ENCODE measurements around the gene AURKB.
"Not testable (repeated sequence)": the region's sequence is repeated elsewhere in the genome, so short reads cannot be mapped to it uniquely, and the experiment has no call there.

Gene AURKB

DNA sequence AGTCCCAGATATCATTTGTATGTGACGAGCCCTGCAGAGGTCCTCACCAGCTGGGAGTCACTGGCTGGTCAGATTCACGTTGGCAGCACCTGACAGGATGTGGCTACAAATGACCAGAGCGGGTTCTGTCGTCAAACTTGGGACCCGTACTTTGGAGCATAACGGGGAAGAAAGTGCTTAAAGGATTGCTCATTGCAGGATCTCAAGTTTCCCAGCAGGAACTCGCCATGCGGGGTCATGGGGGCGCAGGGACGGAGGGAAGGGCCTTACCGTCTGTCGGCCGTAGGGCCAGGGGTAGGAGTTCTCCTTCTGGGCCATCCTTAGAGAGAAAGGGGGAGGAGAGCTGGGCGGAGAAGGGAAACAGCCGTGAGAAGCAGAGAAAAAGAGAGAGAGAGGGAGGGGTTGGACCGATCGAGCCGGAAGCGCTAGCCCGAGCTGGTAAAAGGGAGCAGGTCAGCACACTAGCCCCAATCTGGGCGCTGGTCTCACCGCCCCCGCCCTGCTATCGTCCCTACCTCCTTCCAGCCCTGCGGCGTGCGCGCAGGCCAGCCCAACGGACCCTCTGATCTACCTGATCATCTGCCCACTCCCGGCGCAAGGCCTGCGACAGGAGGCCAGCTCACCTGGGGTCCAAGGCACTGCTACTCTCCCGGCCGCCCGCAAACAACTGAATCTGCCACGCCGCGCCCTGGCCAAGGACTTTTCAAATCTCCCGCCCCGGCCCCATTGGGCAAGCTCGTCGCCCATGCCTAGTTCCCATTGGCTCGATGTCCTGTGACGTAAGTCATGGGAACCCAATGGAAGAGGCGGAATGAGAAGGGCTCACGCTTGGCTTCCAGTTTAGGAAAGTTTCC lies at the start of gene AURKB:
TSS of gene AURKB (minus strand) at position 669 of the 854 bp plus-strand sequence. CDS start at position 318, 351 bp downstream.
- peak within 1 kb of the TSS; percentile 99 for H3K27ac ChIP-seq (ENCODE audit: low read depth, low read length)

DNA sequence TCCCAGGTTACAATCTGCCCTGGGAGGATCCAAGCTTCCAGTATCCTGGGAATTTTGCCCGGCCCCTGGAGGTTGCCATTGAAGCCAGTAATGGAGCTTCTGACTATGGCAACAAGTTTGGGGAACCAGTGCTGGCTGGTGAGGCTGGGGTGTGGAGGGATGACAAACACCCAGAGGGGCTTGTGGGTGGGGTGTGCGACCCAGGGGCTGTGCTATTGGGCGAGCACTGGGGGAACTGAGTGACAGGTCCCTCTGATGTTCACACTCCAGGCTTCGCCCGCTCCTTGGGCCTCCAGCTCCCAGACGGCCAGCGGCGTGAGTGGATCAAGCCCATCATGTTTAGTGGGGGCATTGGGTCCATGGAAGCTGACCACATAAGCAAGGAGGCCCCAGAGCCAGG lies 47.4 kb upstream of the AURKB start:
- Histone ChIP-seq H3K9me3 (ENCODE audit: control insufficient read depth, insufficient read depth, low read length) (no peaks in the 10 kb centered on the region), H3K9ac (ENCODE audit: low read depth, low read length) (no peak overlapping the region), H3K27ac (ENCODE audit: low read depth, low read length) (no peak overlapping the region), H3K4me1 (ENCODE audit: control insufficient read depth, insufficient read depth, low read length) (no peaks in the 10 kb centered on the region), H3K27me3 (ENCODE audit: control insufficient read depth, insufficient read depth, low read length) (no peaks in the 10 kb centered on the region), H3K4me3 (ENCODE audit: low read depth, low read length) (no peak overlapping the region), H3K36me3 (ENCODE audit: control insufficient read depth, insufficient read depth, low read length) (peaks cover 91% of the 10 kb centered on the region)

More for the DNA sequence above, at the start of gene AURKB:
- H3K27me3 ChIP-seq (ENCODE audit: control insufficient read depth, insufficient read depth, low read length) = no peaks in the 10 kb centered on the region
- H3K9me3 ChIP-seq (ENCODE audit: control insufficient read depth, insufficient read depth, low read length) = no peaks in the 10 kb centered on the region
- peak within 1 kb of the TSS; percentile 97 for H3K9ac ChIP-seq (ENCODE audit: low read depth, low read length)
- peak within 1 kb of the TSS; percentile 98 for H3K4me3 ChIP-seq (ENCODE audit: low read depth, low read length)
- peaks cover 32% of the 10 kb centered on the region for H3K36me3 ChIP-seq (ENCODE audit: control insufficient read depth, insufficient read depth, low read length)
- H3K4me1 ChIP-seq (ENCODE audit: control insufficient read depth, insufficient read depth, low read length) = peaks cover 4% of the 10 kb centered on the region; the same call in 1 of the 2 replicates

DNA sequence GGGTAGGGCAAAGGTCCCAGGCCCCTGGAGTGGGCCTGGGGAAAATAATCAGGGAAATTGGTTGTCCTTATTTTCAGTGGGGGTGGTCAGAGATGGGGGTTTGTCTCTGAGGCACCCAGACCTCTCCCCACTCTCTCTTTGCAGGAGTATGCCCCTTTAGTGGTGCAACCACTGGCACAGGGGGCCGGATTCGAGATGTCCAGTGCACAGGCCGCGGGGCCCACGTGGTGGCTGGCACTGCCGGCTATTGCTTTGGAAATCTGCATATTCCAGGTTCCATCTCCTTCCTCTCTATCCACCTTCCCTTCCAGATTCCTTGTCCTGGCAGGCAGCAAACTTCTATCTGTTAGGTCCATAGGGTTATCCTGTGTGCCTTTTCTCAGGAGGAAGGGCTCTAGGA lies 46.3 kb upstream of the AURKB start:
- Histone ChIP-seq H3K9me3 (ENCODE audit: control insufficient read depth, insufficient read depth, low read length) (no peaks in the 10 kb centered on the region), H3K27me3 (ENCODE audit: control insufficient read depth, insufficient read depth, low read length) (no peaks in the 10 kb centered on the region), H3K36me3 (ENCODE audit: control insufficient read depth, insufficient read depth, low read length) (peaks cover 84% of the 10 kb centered on the region)

DNA sequence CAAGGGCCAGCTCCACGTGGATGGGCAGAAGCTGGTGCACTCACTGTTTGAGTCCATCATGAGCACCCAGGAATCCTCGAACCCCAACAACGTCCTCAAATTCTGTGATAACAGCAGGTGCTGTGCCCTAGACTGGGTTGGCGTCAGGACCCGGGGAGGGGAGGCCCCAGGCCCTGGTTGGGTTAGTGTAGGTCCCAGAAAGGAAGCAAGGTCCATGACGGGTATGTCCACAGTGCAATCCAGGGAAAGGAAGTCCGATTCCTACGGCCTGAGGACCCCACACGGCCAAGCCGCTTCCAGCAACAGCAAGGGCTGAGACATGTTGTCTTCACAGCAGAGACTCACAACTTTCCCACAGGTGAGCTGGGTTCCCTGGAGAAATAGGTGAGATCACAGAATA lies 45.9 kb upstream of the AURKB start:
- H3K36me3 ChIP-seq (ENCODE audit: control insufficient read depth, insufficient read depth, low read length) = peaks cover 80% of the 10 kb centered on the region
- H3K27ac ChIP-seq (ENCODE audit: low read depth, low read length) = no peak overlapping the region

More for the DNA sequence above, 46.3 kb upstream of the AURKB start:
- no peak overlapping the region for H3K4me3 ChIP-seq (ENCODE audit: low read depth, low read length)
- no peak overlapping the region for H3K9ac ChIP-seq (ENCODE audit: low read depth, low read length)
- H3K27ac ChIP-seq (ENCODE audit: low read depth, low read length) = no peak overlapping the region
- H3K4me1 ChIP-seq (ENCODE audit: control insufficient read depth, insufficient read depth, low read length) = no peaks in the 10 kb centered on the region

DNA sequence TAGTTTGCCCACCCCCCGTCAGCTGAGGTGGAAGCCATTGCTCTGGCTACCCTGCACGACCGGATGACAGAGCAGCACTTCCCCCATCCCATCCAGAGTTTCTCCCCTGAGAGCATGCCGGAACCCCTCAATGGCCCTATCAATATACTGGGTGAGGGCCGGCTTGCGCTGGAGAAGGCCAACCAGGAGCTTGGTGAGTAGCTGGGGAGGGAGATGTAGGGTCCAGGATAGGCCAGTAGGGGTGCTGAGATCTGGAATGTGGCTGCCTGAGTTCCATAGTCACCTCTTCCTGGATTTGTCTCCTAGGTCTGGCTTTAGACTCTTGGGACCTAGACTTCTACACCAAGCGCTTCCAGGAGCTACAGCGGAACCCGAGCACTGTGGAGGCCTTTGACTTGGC lies 45.1 kb upstream of the AURKB start:
- H3K27ac ChIP-seq (ENCODE audit: low read depth, low read length) = no peak overlapping the region
- no peaks in the 10 kb centered on the region for H3K9me3 ChIP-seq (ENCODE audit: control insufficient read depth, insufficient read depth, low read length)
- no peak overlapping the region for H3K4me3 ChIP-seq (ENCODE audit: low read depth, low read length)
- no peak overlapping the region for H3K9ac ChIP-seq (ENCODE audit: low read depth, low read length)
- peaks cover 72% of the 10 kb centered on the region for H3K36me3 ChIP-seq (ENCODE audit: control insufficient read depth, insufficient read depth, low read length)
- no peaks in the 10 kb centered on the region for H3K27me3 ChIP-seq (ENCODE audit: control insufficient read depth, insufficient read depth, low read length)
- H3K4me1 ChIP-seq (ENCODE audit: control insufficient read depth, insufficient read depth, low read length) = 0 out of 2 replicates have a peak, but pooled peaks cover under 1% of the 10 kb centered on the region

More for the DNA sequence above, 45.9 kb upstream of the AURKB start:
- no peaks in the 10 kb centered on the region for H3K27me3 ChIP-seq (ENCODE audit: control insufficient read depth, insufficient read depth, low read length)
- H3K9me3 ChIP-seq (ENCODE audit: control insufficient read depth, insufficient read depth, low read length) = no peaks in the 10 kb centered on the region
- no peak overlapping the region for H3K4me3 ChIP-seq (ENCODE audit: low read depth, low read length)
- no peak overlapping the region for H3K9ac ChIP-seq (ENCODE audit: low read depth, low read length)
- H3K4me1 ChIP-seq (ENCODE audit: control insufficient read depth, insufficient read depth, low read length) = no peaks in the 10 kb centered on the region

DNA sequence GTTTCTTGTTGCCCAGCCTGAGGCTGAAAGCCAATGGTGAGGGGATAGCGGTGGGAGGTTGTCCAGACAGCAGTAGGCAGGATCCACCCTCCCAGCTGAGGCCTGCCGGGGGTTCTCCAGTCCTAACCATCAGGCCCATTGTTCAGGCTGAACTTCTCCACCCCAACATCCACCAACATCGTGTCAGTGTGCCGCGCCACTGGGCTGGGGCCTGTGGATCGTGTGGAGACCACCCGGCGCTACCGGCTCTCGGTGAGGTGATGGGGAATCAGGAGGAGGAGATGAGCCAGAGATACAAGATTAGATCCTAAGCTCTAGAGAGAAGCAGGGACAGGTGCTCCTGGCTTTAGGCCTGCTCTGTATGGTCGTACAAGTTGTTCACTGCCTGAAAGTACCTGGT lies 44.5 kb upstream of the AURKB start:
- no peaks in the 10 kb centered on the region for H3K27me3 ChIP-seq (ENCODE audit: control insufficient read depth, insufficient read depth, low read length)
- H3K4me1 ChIP-seq (ENCODE audit: control insufficient read depth, insufficient read depth, low read length) = 0 out of 2 replicates have a peak, but pooled peaks cover 6% of the 10 kb centered on the region
- peaks cover 66% of the 10 kb centered on the region for H3K36me3 ChIP-seq (ENCODE audit: control insufficient read depth, insufficient read depth, low read length)
- H3K4me3 ChIP-seq (ENCODE audit: low read depth, low read length) = no peak overlapping the region
- H3K27ac ChIP-seq (ENCODE audit: low read depth, low read length) = no peak overlapping the region
- H3K9ac ChIP-seq (ENCODE audit: low read depth, low read length) = no peak overlapping the region
- H3K9me3 ChIP-seq (ENCODE audit: control insufficient read depth, insufficient read depth, low read length) = no peaks in the 10 kb centered on the region

DNA sequence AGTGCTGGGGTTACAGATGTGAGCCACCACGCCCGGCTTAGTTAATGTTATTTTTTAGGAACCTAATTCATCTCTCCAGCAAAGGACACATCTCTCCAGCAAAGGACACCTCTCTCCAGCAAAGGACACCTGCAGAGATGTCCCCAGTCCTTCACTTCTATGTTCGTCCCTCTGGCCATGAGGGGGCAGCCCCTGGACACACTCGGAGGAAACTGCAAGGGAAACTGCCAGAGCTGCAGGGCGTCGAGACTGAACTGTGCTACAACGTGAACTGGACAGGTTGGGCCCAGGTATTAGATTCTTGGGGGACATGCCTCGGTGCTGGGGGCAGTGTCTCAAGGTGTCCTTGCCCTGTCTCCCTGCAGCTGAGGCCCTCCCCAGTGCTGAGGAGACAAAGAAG lies 43.4 kb upstream of the AURKB start:
- Histone ChIP-seq H3K9me3 (ENCODE audit: control insufficient read depth, insufficient read depth, low read length) (no peaks in the 10 kb centered on the region), H3K4me3 (ENCODE audit: low read depth, low read length) (no peak overlapping the region), H3K9ac (ENCODE audit: low read depth, low read length) (no peak overlapping the region), H3K36me3 (ENCODE audit: control insufficient read depth, insufficient read depth, low read length) (peaks cover 56% of the 10 kb centered on the region), H3K27ac (ENCODE audit: low read depth, low read length) (no peak overlapping the region), H3K27me3 (ENCODE audit: control insufficient read depth, insufficient read depth, low read length) (no peaks in the 10 kb centered on the region), H3K4me1 (ENCODE audit: control insufficient read depth, insufficient read depth, low read length) (0 out of 2 replicates have a peak, but pooled peaks cover 7% of the 10 kb centered on the region)

DNA sequence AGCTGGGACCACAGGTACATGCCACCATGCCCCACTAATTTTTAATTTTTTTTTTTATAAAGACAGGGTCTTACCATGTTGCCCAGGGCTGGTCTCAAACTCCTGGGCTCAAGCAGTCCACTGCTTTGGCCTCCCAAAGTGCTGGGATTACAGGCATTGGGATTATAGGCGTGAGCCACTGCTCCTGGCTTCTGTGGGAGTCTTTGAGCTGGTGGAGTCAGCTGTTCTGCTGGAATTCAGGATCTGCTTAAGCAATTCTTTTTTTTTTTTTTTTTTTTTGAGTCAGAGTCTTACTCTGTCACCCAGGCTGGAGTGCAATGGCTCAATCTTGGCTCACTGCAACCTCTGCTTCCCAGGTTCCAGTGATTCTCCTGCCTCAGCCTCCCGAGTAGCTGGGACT lies 41.0 kb upstream of the AURKB start:
- not testable (repeated sequence) for H3K9me3 ChIP-seq (ENCODE audit: control insufficient read depth, insufficient read depth, low read length); H3K9ac ChIP-seq (ENCODE audit: low read depth, low read length); H3K27me3 ChIP-seq (ENCODE audit: control insufficient read depth, insufficient read depth, low read length); H3K4me1 ChIP-seq (ENCODE audit: control insufficient read depth, insufficient read depth, low read length); H3K4me3 ChIP-seq (ENCODE audit: low read depth, low read length); H3K27ac ChIP-seq (ENCODE audit: low read depth, low read length)
- peaks cover 36% of the 10 kb centered on the region for H3K36me3 ChIP-seq (ENCODE audit: control insufficient read depth, insufficient read depth, low read length)

DNA sequence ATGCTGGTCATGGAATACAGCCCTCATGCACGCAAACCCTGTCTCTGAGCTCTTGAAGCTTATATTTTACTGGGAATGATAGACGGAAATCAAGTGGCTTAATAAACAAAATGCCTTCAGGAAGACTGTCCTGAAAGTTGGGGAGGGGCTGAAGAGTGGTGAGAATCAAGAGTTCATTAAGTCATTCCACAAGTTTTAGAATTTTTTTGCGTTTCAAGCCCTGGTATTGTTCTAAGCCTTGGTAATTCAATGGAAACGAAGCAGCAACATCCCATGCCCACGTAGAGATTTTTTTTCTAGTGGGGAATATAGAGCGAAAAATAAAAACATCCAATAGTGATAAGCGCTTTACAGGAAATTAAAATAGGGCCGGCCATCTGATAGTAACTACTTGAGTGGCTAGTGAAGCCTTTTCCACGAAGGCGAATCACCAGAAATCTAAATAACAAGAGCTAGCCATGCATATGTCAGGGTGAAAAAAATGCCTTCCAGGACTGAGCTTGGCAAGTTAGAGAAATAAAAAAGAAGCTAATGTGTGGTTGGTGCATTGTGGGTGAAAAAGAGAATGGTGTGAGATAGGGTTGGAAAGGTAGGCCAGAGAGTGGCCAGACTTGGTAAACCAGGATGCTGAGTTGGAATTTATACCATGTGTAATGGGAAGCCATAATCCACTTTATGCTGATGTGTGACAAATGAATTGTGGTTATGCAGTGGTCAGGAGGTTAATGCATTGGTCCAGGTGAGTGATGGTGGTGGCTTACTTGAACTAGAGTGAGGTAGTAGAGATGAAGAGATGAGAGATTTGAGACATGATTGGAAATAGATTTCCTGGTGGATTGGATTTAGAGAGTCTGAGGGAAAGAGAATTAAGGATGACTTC lies 39.5 kb upstream of the AURKB start:
- peaks cover 25% of the 10 kb centered on the region for H3K36me3 ChIP-seq (ENCODE audit: control insufficient read depth, insufficient read depth, low read length)
- no peaks in the 10 kb centered on the region for H3K9me3 ChIP-seq (ENCODE audit: control insufficient read depth, insufficient read depth, low read length)
- 0 out of 2 replicates have a peak, but pooled peaks cover 7% of the 10 kb centered on the region for H3K4me1 ChIP-seq (ENCODE audit: control insufficient read depth, insufficient read depth, low read length)
- H3K27me3 ChIP-seq (ENCODE audit: control insufficient read depth, insufficient read depth, low read length) = no peaks in the 10 kb centered on the region
- peak overlapping the region; percentile 97 for H3K27ac ChIP-seq (ENCODE audit: low read depth, low read length)
- H3K9ac ChIP-seq (ENCODE audit: low read depth, low read length) = peak overlapping the region; percentile 98
- H3K4me3 ChIP-seq (ENCODE audit: low read depth, low read length) = peak overlapping the region; percentile 91

DNA sequence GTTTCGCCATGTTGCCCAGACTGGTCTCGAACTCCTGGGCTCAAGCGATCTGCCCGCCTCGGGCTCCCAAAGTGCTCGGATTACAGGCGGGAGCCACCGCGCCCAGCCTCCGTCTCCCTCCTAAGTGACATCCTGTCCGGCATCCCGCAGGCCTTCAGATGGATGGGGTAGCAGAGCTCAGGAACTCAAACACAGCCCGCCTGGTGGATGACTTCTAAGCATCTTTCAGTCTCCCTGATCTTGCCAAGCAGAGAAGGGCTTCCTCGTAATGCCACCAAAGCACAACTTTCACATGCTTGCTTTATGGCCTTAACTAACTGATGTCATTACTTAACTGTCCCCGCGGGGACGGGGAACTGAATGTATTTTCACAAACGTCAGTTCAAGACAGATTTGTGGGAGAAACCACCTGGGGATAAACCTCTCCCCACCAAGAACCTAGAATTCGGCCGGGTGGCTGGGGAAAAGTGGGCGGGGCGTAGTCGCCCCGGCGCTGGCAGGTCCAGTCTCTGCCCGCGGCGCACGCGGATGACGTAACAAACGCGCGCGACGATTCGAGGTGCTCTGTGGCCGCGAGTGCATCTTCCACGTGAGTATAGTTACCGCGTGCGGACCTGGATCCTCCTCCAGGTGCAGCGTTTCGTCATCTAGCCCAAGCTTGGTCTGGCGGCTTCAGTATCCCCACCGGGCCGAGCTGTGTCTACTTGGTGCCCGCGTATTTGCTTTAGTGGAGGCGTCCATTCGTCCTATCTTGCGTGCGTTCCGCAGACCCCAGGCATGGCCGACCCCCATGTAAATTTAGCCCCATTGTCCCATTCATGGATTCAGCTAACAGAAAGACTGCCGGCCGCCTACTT lies 38.6 kb upstream of the AURKB start, which contains the start of gene PFAS:
TSS of gene PFAS (plus strand) at position 539 of the 857 bp plus-strand sequence. CDS start 4,649 bp downstream, outside the sequence.
- Histone ChIP-seq H3K9ac (ENCODE audit: low read depth, low read length) (peak within 1 kb of the TSS; percentile 98), H3K27me3 (ENCODE audit: control insufficient read depth, insufficient read depth, low read length) (no peaks in the 10 kb centered on the region), H3K4me3 (ENCODE audit: low read depth, low read length) (peak within 1 kb of the TSS; percentile 91), H3K9me3 (ENCODE audit: control insufficient read depth, insufficient read depth, low read length) (no peaks in the 10 kb centered on the region), H3K36me3 (ENCODE audit: control insufficient read depth, insufficient read depth, low read length) (peaks cover 18% of the 10 kb centered on the region), H3K4me1 (ENCODE audit: control insufficient read depth, insufficient read depth, low read length) (0 out of 2 replicates have a peak, but pooled peaks cover 7% of the 10 kb centered on the region), H3K27ac (ENCODE audit: low read depth, low read length) (peak within 1 kb of the TSS; percentile 97)
